Fibroblast of peridontal ligament (primary cell): ENCODE data around the gene RXRA.

Experiments used
- DNase-seq: peaks from one replicate; pipeline ENCODE4 v3.0.0-alpha.2; 2010; ENCODE audit errors: extremely low read depth

RXRA gene

GRCh38 chr9:134325813-134326723, at the start of gene RXRA:
TSS of gene RXRA (plus strand) at chr9:134326455. CDS start at chr9:134326632, 177 bp downstream.
- DNase-seq = peak; percentile 78

- DNase-seq = no peak
Measured at GRCh38 chr9:134278286-134278685, 48.0 kb upstream of the RXRA start.

GRCh38 chr9:134278974-134279640, 47.1 kb upstream of the RXRA start:
- no peak for DNase-seq

GRCh38 chr9:134282138-134282650, 44.1 kb upstream of the RXRA start:
- no peak for DNase-seq

GRCh38 chr9:134283111-134283515, 43.1 kb upstream of the RXRA start:
- DNase-seq = peak; percentile 72

- no peak for DNase-seq
Measured at GRCh38 chr9:134283692-134284265, 42.5 kb upstream of the RXRA start.

GRCh38 chr9:134284273-134284672, 42.0 kb upstream of the RXRA start:
- DNase-seq = no peak

- DNase-seq = no peak
Measured at GRCh38 chr9:134284741-134285140, 41.5 kb upstream of the RXRA start.

- DNase-seq = no peak
Measured at GRCh38 chr9:134285215-134285845, 40.9 kb upstream of the RXRA start.

GRCh38 chr9:134286471-134287245, 39.6 kb upstream of the RXRA start:
- peak; percentile 10 for DNase-seq

GRCh38 chr9:134287591-134288491, 38.4 kb upstream of the RXRA start:
- DNase-seq = no peak

- no peak for DNase-seq
Measured at GRCh38 chr9:134288746-134289145, 37.5 kb upstream of the RXRA start.

GRCh38 chr9:134289241-134289875, 36.9 kb upstream of the RXRA start:
- no peak for DNase-seq

- DNase-seq = no peak
Measured at GRCh38 chr9:134290603-134291451, 35.4 kb upstream of the RXRA start.

- no peak for DNase-seq
Measured at GRCh38 chr9:134291452-134291881, 34.8 kb upstream of the RXRA start.

GRCh38 chr9:134291961-134292871, 34.0 kb upstream of the RXRA start:
- no peak for DNase-seq

- DNase-seq = no peak
Measured at GRCh38 chr9:134293031-134293521, 33.2 kb upstream of the RXRA start.
